ENCODE measurements around the gene ACD. TPM values are rescaled to one million over a fixed set of nuclear protein-coding genes. Genes with fewer than 3 reads are reported as not detected.

ACD gene
- total RNA-seq, 1 experiment from 2014 or later = 34.1 TPM

- no CpG with 5 or more reads among the region's 2 CpGs for WGBS (ENCODE audit: extremely low coverage, insufficient read length, low lambda C conversion rate)
These were observed 48.3 kb upstream of the ACD start for GRCh38 chr16:67708368-67708771.

More at GRCh38 chr16:67708368-67708771, 48.3 kb upstream of the ACD start:
- Histone ChIP-seq H3K79me2 (ENCODE audit: insufficient read depth, low read length) (peaks cover 5% of the 10 kb centered on the region; the same call in 1 of the 2 replicates), H3K23ac (ENCODE audit: insufficient read length, low read depth, low read length) (no peak overlapping the region), H3K79me1 (ENCODE audit: insufficient read depth, low read depth, low read length, poor library complexity, severe bottlenecking) (peaks cover 6% of the 10 kb centered on the region), H4K8ac (replicated peaks; ENCODE audit: insufficient read length, low read depth, low read length) (no peak overlapping the region), H4K20me1 (ENCODE audit: control insufficient read depth, insufficient read depth, insufficient read length) (no peaks in the 10 kb centered on the region), H3K4me1 (ENCODE audit: insufficient read depth, low read length) (no peaks in the 10 kb centered on the region; the same call in 1 of the 2 replicates), H3K18ac (ENCODE audit: insufficient read length, low read depth, low read length) (no peak overlapping the region), H3K56ac (ENCODE audit: insufficient read length, low read depth, low read length) (no peak overlapping the region), H4K91ac (ENCODE audit: insufficient read length, low read depth, low read length) (no peak overlapping the region), H4K5ac (ENCODE audit: insufficient read length, low read depth, low read length) (no peak overlapping the region), H3K4me2 (ENCODE audit: insufficient read depth, insufficient read length, low read length) (no peak overlapping the region), H2BK20ac (ENCODE audit: low read depth, low read length, poor library complexity, severe bottlenecking) (no peak overlapping the region), H3K4ac (ENCODE audit: low read depth, low read length) (no peak overlapping the region), H3K9me3 (ENCODE audit: control insufficient read depth, low read depth, low read length) (no peaks in the 10 kb centered on the region), H2BK15ac (ENCODE audit: low read depth, low read length) (no peak overlapping the region), H2BK5ac (ENCODE audit: insufficient read length, low read length) (no peak overlapping the region), H3K27me3 (ENCODE audit: insufficient read depth, low read length) (no peaks in the 10 kb centered on the region), H3T11ph (ENCODE audit: low read length) (no peak overlapping the region), H2BK120ac (ENCODE audit: low read depth, low read length, poor library complexity, severe bottlenecking) (no peak overlapping the region), H3K23me2 (ENCODE audit: insufficient read length, low read depth, low read length, poor library complexity, severe bottlenecking) (no peaks in the 10 kb centered on the region), H2AK5ac (ENCODE audit: insufficient read length, low read length) (no peak overlapping the region), H2AFZ (ENCODE audit: low read length) (no peak overlapping the region), H3K27ac (ENCODE audit: insufficient read length, low read depth, low read length) (no peak overlapping the region), H3K9ac (ENCODE audit: extremely low read depth, insufficient read length, low read length) (no peak overlapping the region), H2BK12ac (ENCODE audit: insufficient read length, low read depth, low read length) (no peak overlapping the region), H3K14ac (ENCODE audit: insufficient read depth, low read length) (no peak overlapping the region)
- H3K27me3 Mint-ChIP-seq (ENCODE audit: low read depth) = no peaks in the 10 kb centered on the region
- peaks cover 14 to 19% of the 10 kb centered on the region in 2 experiments for H3K4me1 Mint-ChIP-seq
- no peak for TF ChIP-seq CTCF (conservative IDR thresholded peaks at IDR 0.05)
- no peak overlapping the region; a peak in 1 of 7 replicates for H3K27ac Mint-ChIP-seq
- H3K4me3 Mint-ChIP-seq = no peak overlapping the region
- no peak for DNase-seq
- H3K9me3 Mint-ChIP-seq = no peaks in the 10 kb centered on the region; a peak in 1 of 5 replicates
- H3K36me3 Mint-ChIP-seq (ENCODE audit: insufficient read depth in 1 of 3, low read depth in 3 of 3) = peaks cover 2 to 7% (median 5%) of the 10 kb centered on the region in 3 experiments; a peak in 4 of 7 replicates

Measured in H9 (cell line).